ENCODE measurements around the gene SDK1. TPM values are rescaled to one million over a fixed set of nuclear protein-coding genes. Genes with fewer than 3 reads are reported as not detected.

SDK1 gene
- total and polyA plus RNA-seq, 2 experiments from 2014 or later = 2.1 to 10.0 TPM

DNA sequence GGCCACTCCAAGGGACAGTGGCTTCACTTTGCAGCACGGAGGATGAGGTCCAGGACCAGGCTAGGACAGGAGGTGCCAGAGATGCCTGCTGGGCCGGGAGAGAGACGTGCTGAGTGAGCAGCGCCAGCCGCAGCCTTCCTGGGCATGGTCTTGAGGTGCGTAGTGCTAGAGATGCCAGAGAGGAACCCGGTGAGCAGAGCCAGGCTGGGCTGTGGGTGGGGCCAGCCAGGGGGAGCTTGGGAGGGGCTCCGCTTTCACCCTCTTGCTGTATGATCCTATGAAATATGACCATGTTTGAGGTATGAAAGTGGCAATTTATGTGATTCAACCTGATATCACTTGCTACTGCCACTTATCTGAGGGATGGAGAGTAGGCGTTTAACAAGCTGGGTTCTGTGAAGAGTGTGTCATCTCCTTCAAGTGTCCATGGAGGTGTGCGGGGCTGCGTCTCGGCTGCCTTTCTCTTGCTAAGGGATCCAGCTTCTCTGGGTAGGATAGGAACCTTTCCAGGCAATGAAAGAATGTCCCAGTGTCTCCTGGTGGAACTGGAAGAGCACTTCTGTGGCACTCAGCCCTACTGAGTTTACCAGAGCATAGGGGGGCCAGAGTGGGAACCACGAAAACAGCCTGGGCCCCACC lies 862.6 kb downstream of the SDK1 start:
- Histone ChIP-seq H4K20me1 (replicated peaks; ENCODE audit: insufficient read depth) (no peaks in the 10 kb centered on the region), H3K4me1 (ENCODE audit: insufficient read depth) (no peaks in the 10 kb centered on the region), H3K4me2 (no peak overlapping the region), H3K36me3 (ENCODE audit: insufficient read depth) (no peaks in the 10 kb centered on the region), H3K79me2 (replicated peaks; ENCODE audit: insufficient read depth) (no peaks in the 10 kb centered on the region), H3K27ac (ENCODE audit: low read depth) (no peak overlapping the region), H3F3A (replicated peaks; ENCODE audit: low read depth) (no peaks in the 10 kb centered on the region), H2AFZ (no peak overlapping the region), H3K27me3 (ENCODE audit: insufficient read depth) (no peaks in the 10 kb centered on the region), H3K9me2 (ENCODE audit: insufficient read depth) (no peaks in the 10 kb centered on the region), H3K4me3 (no peak overlapping the region)
- no peak overlapping the region for H3K27ac Mint-ChIP-seq
- no peak overlapping the region for H3K4me3 Mint-ChIP-seq
- H3K27me3 Mint-ChIP-seq (ENCODE audit: insufficient read depth, low read depth, poor library complexity) = peaks cover 14% of the 10 kb centered on the region
- no peak for TF ChIP-seq CREB1 (CRISPR knock-in tag; IDR thresholded peaks at IDR 0.05; ENCODE audit: low read depth)
- TF ChIP-seq REST (IDR thresholded peaks at IDR 0.05; ENCODE audit: unreplicated experiment) = no peak
- TF ChIP-seq, protein P1, sequence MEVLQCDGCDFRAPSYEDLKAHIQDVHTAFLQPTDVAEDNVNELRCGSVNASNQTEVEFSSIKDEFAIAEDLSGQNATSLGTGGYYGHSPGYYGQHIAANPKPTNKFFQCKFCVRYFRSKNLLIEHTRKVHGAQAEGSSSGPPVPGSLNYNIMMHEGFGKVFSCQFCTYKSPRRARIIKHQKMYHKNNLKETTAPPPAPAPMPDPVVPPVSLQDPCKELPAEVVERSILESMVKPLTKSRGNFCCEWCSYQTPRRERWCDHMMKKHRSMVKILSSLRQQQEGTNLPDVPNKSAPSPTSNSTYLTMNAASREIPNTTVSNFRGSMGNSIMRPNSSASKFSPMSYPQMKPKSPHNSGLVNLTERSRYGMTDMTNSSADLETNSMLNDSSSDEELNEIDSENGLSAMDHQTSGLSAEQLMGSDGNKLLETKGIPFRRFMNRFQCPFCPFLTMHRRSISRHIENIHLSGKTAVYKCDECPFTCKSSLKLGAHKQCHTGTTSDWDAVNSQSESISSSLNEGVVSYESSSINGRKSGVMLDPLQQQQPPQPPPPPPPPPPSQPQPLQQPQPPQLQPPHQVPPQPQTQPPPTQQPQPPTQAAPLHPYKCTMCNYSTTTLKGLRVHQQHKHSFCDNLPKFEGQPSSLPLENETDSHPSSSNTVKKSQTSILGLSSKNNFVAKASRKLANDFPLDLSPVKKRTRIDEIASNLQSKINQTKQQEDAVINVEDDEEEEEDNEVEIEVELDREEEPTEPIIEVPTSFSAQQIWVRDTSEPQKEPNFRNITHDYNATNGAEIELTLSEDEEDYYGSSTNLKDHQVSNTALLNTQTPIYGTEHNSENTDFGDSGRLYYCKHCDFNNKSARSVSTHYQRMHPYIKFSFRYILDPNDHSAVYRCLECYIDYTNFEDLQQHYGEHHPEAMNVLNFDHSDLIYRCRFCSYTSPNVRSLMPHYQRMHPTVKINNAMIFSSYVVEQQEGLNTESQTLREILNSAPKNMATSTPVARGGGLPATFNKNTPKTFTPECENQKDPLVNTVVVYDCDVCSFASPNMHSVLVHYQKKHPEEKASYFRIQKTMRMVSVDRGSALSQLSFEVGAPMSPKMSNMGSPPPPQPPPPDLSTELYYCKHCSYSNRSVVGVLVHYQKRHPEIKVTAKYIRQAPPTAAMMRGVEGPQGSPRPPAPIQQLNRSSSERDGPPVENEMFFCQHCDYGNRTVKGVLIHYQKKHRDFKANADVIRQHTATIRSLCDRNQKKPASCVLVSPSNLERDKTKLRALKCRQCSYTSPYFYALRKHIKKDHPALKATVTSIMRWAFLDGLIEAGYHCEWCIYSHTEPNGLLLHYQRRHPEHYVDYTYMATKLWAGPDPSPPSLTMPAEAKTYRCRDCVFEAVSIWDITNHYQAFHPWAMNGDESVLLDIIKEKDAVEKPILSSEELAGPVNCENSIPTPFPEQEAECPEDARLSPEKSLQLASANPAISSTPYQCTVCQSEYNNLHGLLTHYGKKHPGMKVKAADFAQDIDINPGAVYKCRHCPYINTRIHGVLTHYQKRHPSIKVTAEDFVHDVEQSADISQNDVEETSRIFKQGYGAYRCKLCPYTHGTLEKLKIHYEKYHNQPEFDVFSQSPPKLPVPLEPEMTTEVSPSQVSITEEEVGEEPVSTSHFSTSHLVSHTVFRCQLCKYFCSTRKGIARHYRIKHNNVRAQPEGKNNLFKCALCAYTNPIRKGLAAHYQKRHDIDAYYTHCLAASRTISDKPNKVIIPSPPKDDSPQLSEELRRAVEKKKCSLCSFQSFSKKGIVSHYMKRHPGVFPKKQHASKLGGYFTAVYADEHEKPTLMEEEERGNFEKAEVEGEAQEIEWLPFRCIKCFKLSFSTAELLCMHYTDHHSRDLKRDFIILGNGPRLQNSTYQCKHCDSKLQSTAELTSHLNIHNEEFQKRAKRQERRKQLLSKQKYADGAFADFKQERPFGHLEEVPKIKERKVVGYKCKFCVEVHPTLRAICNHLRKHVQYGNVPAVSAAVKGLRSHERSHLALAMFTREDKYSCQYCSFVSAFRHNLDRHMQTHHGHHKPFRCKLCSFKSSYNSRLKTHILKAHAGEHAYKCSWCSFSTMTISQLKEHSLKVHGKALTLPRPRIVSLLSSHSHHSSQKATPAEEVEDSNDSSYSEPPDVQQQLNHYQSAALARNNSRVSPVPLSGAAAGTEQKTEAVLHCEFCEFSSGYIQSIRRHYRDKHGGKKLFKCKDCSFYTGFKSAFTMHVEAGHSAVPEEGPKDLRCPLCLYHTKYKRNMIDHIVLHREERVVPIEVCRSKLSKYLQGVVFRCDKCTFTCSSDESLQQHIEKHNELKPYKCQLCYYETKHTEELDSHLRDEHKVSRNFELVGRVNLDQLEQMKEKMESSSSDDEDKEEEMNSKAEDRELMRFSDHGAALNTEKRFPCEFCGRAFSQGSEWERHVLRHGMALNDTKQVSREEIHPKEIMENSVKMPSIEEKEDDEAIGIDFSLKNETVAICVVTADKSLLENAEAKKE (CRISPR knock-in tag; IDR thresholded peaks at IDR 0.05) = no peak
- no peak for TF ChIP-seq STAT1 (IDR thresholded peaks at IDR 0.05; ENCODE audit: unreplicated experiment)
- TF ChIP-seq ZNF331 (CRISPR knock-in tag; IDR thresholded peaks at IDR 0.05; ENCODE audit: low read depth) = no peak
- no peak for TF ChIP-seq ZNF114 (CRISPR knock-in tag; IDR thresholded peaks at IDR 0.05)
- TF ChIP-seq EZH2 (IDR thresholded peaks at IDR 0.05; ENCODE audit: low read depth, unreplicated experiment) = no peak
- no peaks in the 10 kb centered on the region for H3K9me3 Mint-ChIP-seq
- peaks cover 11% of the 10 kb centered on the region; the same call in 2 of the 3 replicates for H3K4me1 Mint-ChIP-seq
- ATAC-seq (no peak), DNase-seq (ENCODE audit: low spot score) (no peak)
- H3K36me3 Mint-ChIP-seq (ENCODE audit: low read depth) = no peaks in the 10 kb centered on the region

All from GM23338 (cell line).